Stimulated activated memory B cell treated with anti-CD40 and anti-IgM and Interleukin-4, amounts not matched to agents 10 μg/mL and 1 μg/mL and 100 μg/mL, for 72 hours (primary cell): Measurements from ENCODE around the gene RUFY1.

Source experiments
- ATAC-seq: fragments of 150-1000 bp; cut with Tn5 transposase; 2 replicates; pipeline ENCODE4 v1.10.0; 2021
- H3K27ac Mint-ChIP-seq: one replicate; pipeline ENCODE4 v1.8.0; 2022; ENCODE audit warnings: mild to moderate bottlenecking, mixed read lengths
- H3K27me3 Mint-ChIP-seq: one replicate; pipeline ENCODE4 v1.8.0; 2022; ENCODE audit warnings: mixed read lengths
- H3K36me3 Mint-ChIP-seq: one replicate; pipeline ENCODE4 v1.8.0; 2022; ENCODE audit warnings: mixed read lengths
- H3K4me1 Mint-ChIP-seq: one replicate; pipeline ENCODE4 v1.8.0; 2022; ENCODE audit warnings: mixed read lengths
- H3K4me3 Mint-ChIP-seq: one replicate; pipeline ENCODE4 v1.8.0; 2022; ENCODE audit warnings: mild to moderate bottlenecking, moderate library complexity, mixed read lengths
- H3K9me3 Mint-ChIP-seq: one replicate; pipeline ENCODE4 v1.8.0; 2022; ENCODE audit warnings: mixed read lengths

RUFY1 gene

GRCh38 chr5:179564526-179564925 lies 14.2 kb downstream of the RUFY1 start:
- no peak overlapping the region for H3K27ac Mint-ChIP-seq
- peaks cover 7% of the 10 kb centered on the region for H3K4me1 Mint-ChIP-seq
- no peaks in the 10 kb centered on the region for H3K9me3 Mint-ChIP-seq
- H3K36me3 Mint-ChIP-seq, result peaks cover 22% of the 10 kb centered on the region
- H3K4me3 Mint-ChIP-seq, result no peak overlapping the region
- no peaks in the 10 kb centered on the region for H3K27me3 Mint-ChIP-seq
- no peak for ATAC-seq

GRCh38 chr5:179568721-179569120 lies 18.4 kb downstream of the RUFY1 start:
- ATAC-seq, result no peak
- Mint-ChIP-seq H3K4me1 (no peaks in the 10 kb centered on the region), H3K4me3 (no peak overlapping the region), H3K27me3 (no peaks in the 10 kb centered on the region), H3K36me3 (peaks cover 30% of the 10 kb centered on the region), H3K27ac (peak overlapping the region; percentile 13), H3K9me3 (no peaks in the 10 kb centered on the region)

- no peak overlapping the region for H3K4me3 Mint-ChIP-seq
- no peaks in the 10 kb centered on the region for H3K27me3 Mint-ChIP-seq
- H3K36me3 Mint-ChIP-seq, result peaks cover 53% of the 10 kb centered on the region
- H3K4me1 Mint-ChIP-seq, result no peaks in the 10 kb centered on the region
- H3K27ac Mint-ChIP-seq, result no peak overlapping the region
- no peak for ATAC-seq
- H3K9me3 Mint-ChIP-seq, result no peaks in the 10 kb centered on the region
Observed at GRCh38 chr5:179572386-179572785, 22.0 kb downstream of the RUFY1 start.

- no peaks in the 10 kb centered on the region for H3K4me1 Mint-ChIP-seq
- H3K27me3 Mint-ChIP-seq, result no peaks in the 10 kb centered on the region
- H3K9me3 Mint-ChIP-seq, result no peaks in the 10 kb centered on the region
- H3K27ac Mint-ChIP-seq, result no peak overlapping the region
- ATAC-seq, result no peak
- no peak overlapping the region for H3K4me3 Mint-ChIP-seq
- H3K36me3 Mint-ChIP-seq, result peaks cover 54% of the 10 kb centered on the region
Observed at GRCh38 chr5:179577286-179577960, 27.1 kb downstream of the RUFY1 start.

- H3K27me3 Mint-ChIP-seq, result no peaks in the 10 kb centered on the region
- no peak for ATAC-seq
- H3K9me3 Mint-ChIP-seq, result no peaks in the 10 kb centered on the region
- H3K4me1 Mint-ChIP-seq, result no peaks in the 10 kb centered on the region
- peak overlapping the region; percentile 60 for H3K27ac Mint-ChIP-seq
- H3K36me3 Mint-ChIP-seq, result peaks cover 45% of the 10 kb centered on the region
- no peak overlapping the region for H3K4me3 Mint-ChIP-seq
Observed at GRCh38 chr5:179585941-179586401, 35.6 kb downstream of the RUFY1 start.

- Mint-ChIP-seq H3K4me1 (no peaks in the 10 kb centered on the region), H3K9me3 (no peaks in the 10 kb centered on the region), H3K27ac (no peak overlapping the region), H3K27me3 (no peaks in the 10 kb centered on the region), H3K36me3 (peaks cover 60% of the 10 kb centered on the region), H3K4me3 (no peak overlapping the region)
- ATAC-seq, result no peak
Observed at GRCh38 chr5:179588166-179588565, 37.8 kb downstream of the RUFY1 start.

GRCh38 chr5:179595916-179596315 lies 45.6 kb downstream of the RUFY1 start:
- ATAC-seq, result no peak
- Mint-ChIP-seq H3K27me3 (no peaks in the 10 kb centered on the region), H3K4me1 (peaks cover 7% of the 10 kb centered on the region), H3K4me3 (no peak overlapping the region), H3K9me3 (no peaks in the 10 kb centered on the region), H3K27ac (no peak overlapping the region), H3K36me3 (peaks cover 59% of the 10 kb centered on the region)

- no peaks in the 10 kb centered on the region for H3K27me3 Mint-ChIP-seq
- H3K27ac Mint-ChIP-seq, result no peak overlapping the region
- no peak overlapping the region for H3K4me3 Mint-ChIP-seq
- H3K4me1 Mint-ChIP-seq, result peaks cover 7% of the 10 kb centered on the region
- peaks cover 58% of the 10 kb centered on the region for H3K36me3 Mint-ChIP-seq
- H3K9me3 Mint-ChIP-seq, result no peaks in the 10 kb centered on the region
- ATAC-seq, result no peak
Observed at GRCh38 chr5:179596421-179596820, 46.1 kb downstream of the RUFY1 start.

- no peak for ATAC-seq
- Mint-ChIP-seq H3K36me3 (peaks cover 42% of the 10 kb centered on the region), H3K27ac (peak overlapping the region; percentile 72), H3K9me3 (no peaks in the 10 kb centered on the region), H3K27me3 (no peaks in the 10 kb centered on the region), H3K4me3 (no peak overlapping the region), H3K4me1 (peaks cover 7% of the 10 kb centered on the region)
Observed at GRCh38 chr5:179599100-179599499, 48.7 kb downstream of the RUFY1 start.

GRCh38 chr5:179599566-179599965 lies 49.2 kb downstream of the RUFY1 start:
- peaks cover 42% of the 10 kb centered on the region for H3K36me3 Mint-ChIP-seq
- H3K9me3 Mint-ChIP-seq, result no peaks in the 10 kb centered on the region
- ATAC-seq, result no peak
- H3K4me1 Mint-ChIP-seq, result peaks cover 7% of the 10 kb centered on the region
- no peaks in the 10 kb centered on the region for H3K27me3 Mint-ChIP-seq
- H3K27ac Mint-ChIP-seq, result no peak overlapping the region
- no peak overlapping the region for H3K4me3 Mint-ChIP-seq

GRCh38 chr5:179599973-179600372 lies 49.6 kb downstream of the RUFY1 start:
- Mint-ChIP-seq H3K27ac (no peak overlapping the region), H3K9me3 (no peaks in the 10 kb centered on the region), H3K27me3 (no peaks in the 10 kb centered on the region), H3K36me3 (peaks cover 42% of the 10 kb centered on the region), H3K4me3 (no peak overlapping the region), H3K4me1 (peaks cover 7% of the 10 kb centered on the region)
- no peak for ATAC-seq

- H3K4me1 Mint-ChIP-seq, result peaks cover 7% of the 10 kb centered on the region
- no peak overlapping the region for H3K27ac Mint-ChIP-seq
- peaks cover 43% of the 10 kb centered on the region for H3K36me3 Mint-ChIP-seq
- ATAC-seq, result no peak
- H3K27me3 Mint-ChIP-seq, result no peaks in the 10 kb centered on the region
- H3K4me3 Mint-ChIP-seq, result no peak overlapping the region
- no peaks in the 10 kb centered on the region for H3K9me3 Mint-ChIP-seq
Observed at GRCh38 chr5:179601871-179602625, 51.7 kb downstream of the RUFY1 start.

- Mint-ChIP-seq H3K36me3 (peaks cover 38% of the 10 kb centered on the region), H3K4me3 (no peak overlapping the region), H3K27me3 (no peaks in the 10 kb centered on the region), H3K27ac (no peak overlapping the region), H3K4me1 (peaks cover 7% of the 10 kb centered on the region), H3K9me3 (no peaks in the 10 kb centered on the region)
- ATAC-seq, result no peak
Observed at GRCh38 chr5:179603308-179603707, 53.0 kb downstream of the RUFY1 start.

- H3K27me3 Mint-ChIP-seq, result no peaks in the 10 kb centered on the region
- H3K9me3 Mint-ChIP-seq, result no peaks in the 10 kb centered on the region
- H3K27ac Mint-ChIP-seq, result no peak overlapping the region
- peaks cover 40% of the 10 kb centered on the region for H3K36me3 Mint-ChIP-seq
- no peak for ATAC-seq
- H3K4me3 Mint-ChIP-seq, result no peak overlapping the region
- H3K4me1 Mint-ChIP-seq, result no peaks in the 10 kb centered on the region
Observed at GRCh38 chr5:179605026-179605833, 54.9 kb downstream of the RUFY1 start.

- peaks cover 43% of the 10 kb centered on the region for H3K36me3 Mint-ChIP-seq
- H3K9me3 Mint-ChIP-seq, result no peaks in the 10 kb centered on the region
- no peak for ATAC-seq
- no peak overlapping the region for H3K27ac Mint-ChIP-seq
- no peak overlapping the region for H3K4me3 Mint-ChIP-seq
- H3K27me3 Mint-ChIP-seq, result no peaks in the 10 kb centered on the region
- no peaks in the 10 kb centered on the region for H3K4me1 Mint-ChIP-seq
Observed at GRCh38 chr5:179606071-179606909, 55.9 kb downstream of the RUFY1 start.
